Keratinocyte (primary cell): ENCODE results near the gene TMBIM6.

Source experiments
- EZH2 ChIP-seq: IDR thresholded peaks from one replicate; pipeline ENCODE4 v1.6.1; 2012; ENCODE audit warnings: inconsistent platforms, mild to moderate bottlenecking, low read length, moderate library complexity
- TF ChIP-seq, protein P1 (sequence below), 3 experiments: IDR thresholded peaks in 1 of 3; conservative IDR thresholded peaks in 1 of 3; optimal IDR thresholded peaks in 1 of 3; 2 replicates in 2 of 3; 3 replicates in 1 of 3; pipeline versions ENCODE3 to v1.5.1; 2011; ENCODE audit warnings: low read length in 3 of 3, mild to moderate bottlenecking in 3 of 3, moderate library complexity in 2 of 3, control low read depth in 1 of 3, inconsistent platforms in 1 of 3; ENCODE audit not compliant: insufficient read depth in 2 of 3; ENCODE audit errors: extremely low read depth in 1 of 3

DNA sequence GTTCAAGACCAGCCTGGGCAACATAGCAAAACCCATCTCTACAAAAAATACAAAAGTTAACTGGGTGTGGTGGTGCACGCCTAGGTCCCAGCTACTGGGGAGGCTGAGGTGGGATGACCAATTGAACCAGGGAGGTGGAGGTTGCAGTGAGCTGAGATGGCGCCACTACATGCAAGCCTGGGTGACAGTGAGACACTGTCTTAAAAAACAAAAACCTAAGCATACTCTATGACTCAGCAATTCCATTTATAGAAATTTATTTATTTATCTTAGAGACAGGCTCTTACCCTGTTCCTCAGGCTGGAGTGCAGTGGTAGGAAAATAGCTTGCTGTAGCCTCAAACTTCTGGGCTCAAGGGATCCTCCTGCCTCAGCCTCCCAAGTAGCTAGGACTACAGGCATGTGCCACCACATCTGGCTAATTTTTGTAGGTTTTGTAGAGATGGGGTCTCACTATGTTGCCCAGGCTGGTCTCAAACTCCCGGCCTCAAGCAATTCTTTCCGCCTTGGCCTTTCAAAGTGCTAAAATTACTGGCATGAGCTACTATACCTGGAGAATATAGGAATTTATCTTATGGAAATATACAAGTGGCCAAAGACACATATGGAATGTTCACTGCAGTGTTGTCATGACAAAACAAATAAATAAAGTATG, 43.5 kb downstream of the TMBIM6 start:
- TF ChIP-seq, protein P1, sequence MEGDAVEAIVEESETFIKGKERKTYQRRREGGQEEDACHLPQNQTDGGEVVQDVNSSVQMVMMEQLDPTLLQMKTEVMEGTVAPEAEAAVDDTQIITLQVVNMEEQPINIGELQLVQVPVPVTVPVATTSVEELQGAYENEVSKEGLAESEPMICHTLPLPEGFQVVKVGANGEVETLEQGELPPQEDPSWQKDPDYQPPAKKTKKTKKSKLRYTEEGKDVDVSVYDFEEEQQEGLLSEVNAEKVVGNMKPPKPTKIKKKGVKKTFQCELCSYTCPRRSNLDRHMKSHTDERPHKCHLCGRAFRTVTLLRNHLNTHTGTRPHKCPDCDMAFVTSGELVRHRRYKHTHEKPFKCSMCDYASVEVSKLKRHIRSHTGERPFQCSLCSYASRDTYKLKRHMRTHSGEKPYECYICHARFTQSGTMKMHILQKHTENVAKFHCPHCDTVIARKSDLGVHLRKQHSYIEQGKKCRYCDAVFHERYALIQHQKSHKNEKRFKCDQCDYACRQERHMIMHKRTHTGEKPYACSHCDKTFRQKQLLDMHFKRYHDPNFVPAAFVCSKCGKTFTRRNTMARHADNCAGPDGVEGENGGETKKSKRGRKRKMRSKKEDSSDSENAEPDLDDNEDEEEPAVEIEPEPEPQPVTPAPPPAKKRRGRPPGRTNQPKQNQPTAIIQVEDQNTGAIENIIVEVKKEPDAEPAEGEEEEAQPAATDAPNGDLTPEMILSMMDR (optimal IDR thresholded peaks at IDR 0.05 in 1 of 3, IDR thresholded peaks at IDR 0.05 in 1 of 3, conservative IDR thresholded peaks at IDR 0.05 in 1 of 3; ENCODE audit: extremely low read depth in 1 of 3, insufficient read depth in 2 of 3, low read length in 3 of 3), result no peak
- no peak for TF ChIP-seq EZH2
